ENCODE data around the gene BTG4.

The BTG4 gene

DNA sequence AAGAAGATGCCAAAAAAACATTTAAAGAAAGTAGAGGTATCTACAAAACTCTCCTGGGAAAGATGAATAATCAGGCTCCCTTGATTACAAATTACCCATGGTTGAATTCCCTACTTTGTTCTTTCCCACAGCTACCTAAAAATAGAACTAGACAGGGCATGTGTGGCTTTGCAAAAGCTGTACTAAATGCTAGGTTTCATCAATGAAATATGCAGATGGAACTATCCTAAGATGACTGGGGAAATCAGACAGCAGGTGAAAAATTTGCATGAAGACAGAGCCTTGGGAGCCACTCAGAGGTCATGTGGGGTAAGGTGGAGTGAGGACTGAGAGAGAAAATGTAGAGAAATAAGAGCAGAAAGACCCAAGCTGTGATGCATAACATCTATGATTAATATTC lies 43.1 kb upstream of the BTG4 start:
- TF ChIP-seq CTCF (IDR thresholded peaks at IDR 0.05; ENCODE audit: control insufficient read depth, extremely low read depth, insufficient read depth) = no peak
- no peak overlapping the region for H3K4me3 ChIP-seq (ENCODE audit: low read depth, low read length)
- no peak for DNase-seq (ENCODE audit: low read depth)

DNA sequence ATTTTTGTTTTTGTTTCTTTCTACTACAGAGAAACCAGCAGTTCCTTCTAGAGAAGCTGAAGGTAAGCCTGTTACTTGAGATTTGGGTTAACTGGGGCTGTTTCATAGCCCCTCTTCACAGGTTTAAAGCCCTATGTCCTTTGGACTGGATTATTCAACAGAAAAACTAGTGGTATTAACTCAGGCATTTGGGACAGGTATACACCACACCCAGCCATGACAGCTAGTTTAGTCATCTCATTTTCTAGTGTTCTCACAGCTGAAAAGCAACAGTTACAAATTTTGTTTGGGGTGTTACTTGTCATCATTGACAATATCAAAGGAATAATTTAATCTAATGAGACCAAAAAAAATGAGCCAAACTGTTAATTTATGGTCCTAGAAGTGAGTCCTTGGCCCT lies 42.3 kb upstream of the BTG4 start:
- no peak overlapping the region for H3K4me3 ChIP-seq (ENCODE audit: low read depth, low read length)
- no peak for TF ChIP-seq CTCF (IDR thresholded peaks at IDR 0.05; ENCODE audit: control insufficient read depth, extremely low read depth, insufficient read depth)
- no peak for DNase-seq (ENCODE audit: low read depth)

DNA sequence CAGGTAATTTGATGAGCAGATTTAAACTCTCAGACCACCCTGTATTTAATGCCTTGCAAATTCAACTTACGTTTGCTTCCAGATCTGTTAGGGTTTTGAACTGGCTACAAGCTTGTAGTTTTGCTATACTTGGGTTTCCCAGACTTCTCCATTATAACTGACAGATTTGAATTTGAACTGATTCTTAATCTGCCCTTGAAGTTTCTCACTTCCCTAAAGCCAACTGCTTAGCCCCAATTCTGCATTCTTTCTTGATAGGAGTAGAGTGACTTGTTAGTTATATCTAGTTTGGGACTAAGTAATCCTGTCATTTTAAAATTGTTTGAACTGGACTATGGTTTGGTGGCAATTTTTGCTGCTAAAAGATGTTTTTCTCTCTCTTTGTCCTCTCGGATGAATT lies 38.1 kb upstream of the BTG4 start:
- no peak overlapping the region for H3K4me3 ChIP-seq (ENCODE audit: low read depth, low read length)
- DNase-seq (ENCODE audit: low read depth) = no peak
- no peak for TF ChIP-seq CTCF (IDR thresholded peaks at IDR 0.05; ENCODE audit: control insufficient read depth, extremely low read depth, insufficient read depth)

GRCh38 chr11:111549869-111550203 lies 37.6 kb upstream of the BTG4 start:
- H3K4me3 ChIP-seq (ENCODE audit: low read depth, low read length) = no peak overlapping the region
- DNase-seq (ENCODE audit: low read depth) = no peak

DNA sequence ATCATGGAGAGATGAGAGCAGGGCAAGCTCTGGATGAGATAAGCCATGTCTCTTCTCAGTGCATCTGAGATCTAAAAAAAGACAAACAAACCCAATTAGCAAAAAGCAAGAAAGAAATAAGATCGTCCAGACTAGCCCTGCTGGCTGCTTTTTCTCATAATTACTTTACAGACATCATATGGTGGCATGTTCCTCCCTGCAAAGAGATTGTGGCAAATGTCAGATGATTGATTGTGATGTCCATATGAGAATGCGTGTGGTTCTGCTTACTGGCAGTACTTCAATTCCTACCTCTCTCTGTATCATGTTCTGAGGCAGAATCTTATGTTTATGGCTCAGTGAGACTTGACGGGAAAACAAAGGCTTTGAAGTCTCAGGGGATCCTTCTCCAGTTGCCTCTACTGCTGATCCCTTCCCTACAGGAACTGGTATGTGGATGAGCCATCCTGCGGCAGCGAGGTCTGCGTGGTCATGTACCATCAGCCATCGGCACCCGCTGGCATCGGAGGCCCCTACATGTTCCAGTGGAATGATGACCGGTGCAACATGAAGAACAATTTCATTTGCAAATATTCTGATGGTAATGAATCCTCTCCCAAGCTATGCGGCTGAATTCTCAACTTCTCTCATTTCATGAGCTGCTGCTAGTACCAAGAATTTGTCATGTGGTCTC lies 37.1 kb upstream of the BTG4 start:
- no peak for DNase-seq (ENCODE audit: low read depth)
- H3K4me3 ChIP-seq (ENCODE audit: low read depth, low read length) = no peak overlapping the region
- no peak for TF ChIP-seq CTCF (IDR thresholded peaks at IDR 0.05; ENCODE audit: control insufficient read depth, extremely low read depth, insufficient read depth)

More at GRCh38 chr11:111549869-111550203, 37.6 kb upstream of the BTG4 start:
- no peak for TF ChIP-seq CTCF (IDR thresholded peaks at IDR 0.05; ENCODE audit: control insufficient read depth, extremely low read depth, insufficient read depth)

DNA sequence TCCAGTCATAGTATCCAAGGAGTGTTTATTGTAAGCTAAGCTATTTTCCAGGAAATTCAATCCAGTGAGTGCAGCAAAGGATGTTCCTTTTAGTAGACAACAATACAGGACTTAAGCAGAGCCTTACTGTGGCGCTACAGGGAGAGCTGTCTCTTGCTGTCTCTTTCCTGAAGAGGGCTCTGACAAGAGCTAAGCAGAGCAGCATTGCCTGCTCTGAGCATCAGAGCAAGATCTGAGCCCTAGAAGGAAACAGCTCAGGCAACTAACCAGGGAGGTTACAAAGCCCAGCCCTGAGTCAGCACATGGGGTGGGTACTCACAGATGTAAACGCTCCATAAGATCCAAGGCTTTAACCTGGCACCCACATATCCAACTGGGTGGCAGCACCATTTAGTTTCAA lies 36.3 kb upstream of the BTG4 start:
- no peak for TF ChIP-seq CTCF (IDR thresholded peaks at IDR 0.05; ENCODE audit: control insufficient read depth, extremely low read depth, insufficient read depth)
- DNase-seq (ENCODE audit: low read depth) = no peak

GRCh38 chr11:111542606-111543275 lies 30.6 kb upstream of the BTG4 start:
- TF ChIP-seq CTCF (IDR thresholded peaks at IDR 0.05; ENCODE audit: control insufficient read depth, extremely low read depth, insufficient read depth) = no peak
- H3K4me3 ChIP-seq (ENCODE audit: low read depth, low read length) = no peak overlapping the region
- no peak for DNase-seq (ENCODE audit: low read depth)

More for the DNA sequence above, 36.3 kb upstream of the BTG4 start:
- H3K4me3 ChIP-seq (ENCODE audit: low read depth, low read length) = no peak overlapping the region

All from LNCaP clone FGC (cell line).